Measurements from ENCODE around the gene LRRC37A3. TPM values are rescaled to one million over a fixed set of nuclear protein-coding genes. Genes with fewer than 3 reads are reported as not detected.
"Not testable (repeated sequence)": the region's sequence is repeated elsewhere in the genome, so short reads cannot be mapped to it uniquely, and the experiment has no call there.

Gene LRRC37A3
- total and polyA plus RNA-seq, 2 of the 13 experiments (the other 11 are each of a cell fraction or from before 2014, with no cell fraction given) = 0.62 to 1.1 TPM

- intact Hi-C loops (cut with micrococcal nuclease; ENCODE audit: unreplicated experiment); CTCF ChIA-PET (ENCODE audit: low intra/inter-chr PET ratio, low total read pairs); H2AFZ ChIP-seq (ENCODE audit: low read length); POLR2A ChIA-PET; H3K9me3 ChIP-seq (ENCODE audit: low read length); H3K4me3 ChIP-seq (replicated peaks in 1 of 3; ENCODE audit: insufficient read depth in 1 of 3, low read depth in 2 of 3, low read length in 3 of 3); H3K4me1 ChIP-seq (ENCODE audit: insufficient read depth, low read length); H3K4me2 ChIP-seq (ENCODE audit: low read depth, low read length); in situ Hi-C loops (cut with HindIII; ENCODE audit: extremely low pct_ligation_motif_present, low pct_unique_long_range_greater_than_20kb); H3K27me3 ChIP-seq (ENCODE audit: control insufficient read depth in 1 of 2, insufficient read depth in 2 of 2, low read length in 2 of 2); ATAC-seq; H4K20me1 ChIP-seq (ENCODE audit: insufficient read depth, low read length); H3K79me2 ChIP-seq (ENCODE audit: insufficient read depth, low read length); DNase-seq (ENCODE audit: low spot score); H3K9ac ChIP-seq (ENCODE audit: insufficient read depth, low read depth, low read length); H3K36me3 ChIP-seq (replicated peaks in 1 of 2; ENCODE audit: control insufficient read depth in 1 of 2, insufficient read depth in 2 of 2, low read length in 2 of 2); BruUV-seq (replicated peaks); FAIRE-seq; H3K27ac ChIP-seq (ENCODE audit: extremely low read length, insufficient read depth, low read length): not testable (repeated sequence)
- WGBS (ENCODE audit: low lambda C conversion rate) = 97% methylated on average over 2 of the region's 5 CpGs
These were observed 15.2 kb downstream of the LRRC37A3 start for GRCh38 chr17:64904069-64904468.

DNA sequence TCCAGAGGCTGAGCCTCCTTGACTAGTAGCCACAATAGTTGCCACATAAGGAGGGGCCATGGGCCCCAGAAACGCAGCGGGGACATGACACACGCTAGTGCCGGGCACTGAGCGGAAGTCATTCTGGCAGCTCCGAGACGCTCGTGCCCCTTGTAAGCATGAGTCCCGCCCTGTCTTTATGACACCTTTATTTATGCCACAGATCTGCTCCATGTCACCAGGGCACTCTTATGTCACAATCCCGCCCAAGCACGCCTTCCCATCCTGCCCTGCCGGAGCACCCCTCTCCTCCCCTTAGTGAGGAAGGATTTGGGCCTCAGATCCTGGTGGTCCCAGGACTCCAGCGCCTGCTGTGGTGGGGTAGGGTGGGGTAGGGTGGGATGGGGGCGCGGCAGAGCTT, 22.1 kb downstream of the LRRC37A3 start:
- POLR2A ChIA-PET; H3K9ac ChIP-seq (ENCODE audit: insufficient read depth, low read depth, low read length); CTCF ChIA-PET (ENCODE audit: low intra/inter-chr PET ratio, low total read pairs); FAIRE-seq; H3K79me2 ChIP-seq (ENCODE audit: insufficient read depth, low read length); H3K27me3 ChIP-seq (ENCODE audit: control insufficient read depth in 1 of 2, insufficient read depth in 2 of 2, low read length in 2 of 2); ATAC-seq; in situ Hi-C loops (cut with HindIII; ENCODE audit: extremely low pct_ligation_motif_present, low pct_unique_long_range_greater_than_20kb); H3K27ac ChIP-seq (ENCODE audit: extremely low read length, insufficient read depth, low read length); H3K36me3 ChIP-seq (replicated peaks in 1 of 2; ENCODE audit: control insufficient read depth in 1 of 2, insufficient read depth in 2 of 2, low read length in 2 of 2); H3K4me3 ChIP-seq (replicated peaks in 1 of 3; ENCODE audit: insufficient read depth in 1 of 3, low read depth in 2 of 3, low read length in 3 of 3); H2AFZ ChIP-seq (ENCODE audit: low read length); DNase-seq (ENCODE audit: low spot score); intact Hi-C loops (cut with micrococcal nuclease; ENCODE audit: unreplicated experiment); H3K4me1 ChIP-seq (ENCODE audit: insufficient read depth, low read length); BruUV-seq (replicated peaks); H3K9me3 ChIP-seq (ENCODE audit: low read length); H4K20me1 ChIP-seq (ENCODE audit: insufficient read depth, low read length): not testable (repeated sequence)
- H3K4me2 ChIP-seq (ENCODE audit: low read depth, low read length) = peak overlapping the region; percentile 39; the same call in 1 of the 2 replicates
- WGBS (ENCODE audit: low lambda C conversion rate) = 57% methylated on average over 13 of the region's 15 CpGs

DNA sequence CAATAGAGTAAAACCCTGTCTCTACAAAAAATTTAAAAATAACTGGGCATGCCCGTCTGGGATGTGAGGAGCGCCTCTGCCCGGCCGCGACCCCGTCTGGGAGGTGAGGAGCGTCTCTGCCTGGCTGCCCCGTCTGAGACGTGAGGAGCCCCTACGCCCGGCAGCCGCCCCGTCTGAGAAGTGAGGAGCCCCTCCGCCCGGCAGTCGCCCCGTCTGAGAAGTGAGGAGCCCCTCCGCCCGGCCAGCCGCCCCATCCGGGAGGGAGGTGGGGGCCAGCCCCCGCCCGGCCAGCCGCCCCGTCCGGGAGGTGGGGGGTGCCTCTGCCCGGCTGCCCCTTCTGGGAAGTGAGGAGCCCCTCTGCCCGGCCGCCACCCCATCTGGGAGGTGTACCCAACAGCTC, 45.1 kb downstream of the LRRC37A3 start:
- FAIRE-seq; ATAC-seq; POLR2A ChIA-PET; H2AFZ ChIP-seq (ENCODE audit: low read length); CTCF ChIA-PET (ENCODE audit: low intra/inter-chr PET ratio, low total read pairs); H3K4me2 ChIP-seq (ENCODE audit: low read depth, low read length); H3K9ac ChIP-seq (ENCODE audit: insufficient read depth, low read depth, low read length); H3K4me1 ChIP-seq (ENCODE audit: insufficient read depth, low read length); BruUV-seq (replicated peaks); H3K36me3 ChIP-seq (replicated peaks in 1 of 2; ENCODE audit: control insufficient read depth in 1 of 2, insufficient read depth in 2 of 2, low read length in 2 of 2); H3K9me3 ChIP-seq (ENCODE audit: low read length); DNase-seq (ENCODE audit: low spot score); H3K79me2 ChIP-seq (ENCODE audit: insufficient read depth, low read length); in situ Hi-C loops (cut with HindIII; ENCODE audit: extremely low pct_ligation_motif_present, low pct_unique_long_range_greater_than_20kb); H3K27me3 ChIP-seq (ENCODE audit: control insufficient read depth in 1 of 2, insufficient read depth in 2 of 2, low read length in 2 of 2); H3K4me3 ChIP-seq (replicated peaks in 1 of 3; ENCODE audit: insufficient read depth in 1 of 3, low read depth in 2 of 3, low read length in 3 of 3); H4K20me1 ChIP-seq (ENCODE audit: insufficient read depth, low read length); H3K27ac ChIP-seq (ENCODE audit: extremely low read length, insufficient read depth, low read length); intact Hi-C loops (cut with micrococcal nuclease; ENCODE audit: unreplicated experiment): not testable (repeated sequence)
- 83% methylated on average over 9 of the region's 29 CpGs for WGBS (ENCODE audit: low lambda C conversion rate)

Measured in HepG2 (cell line).